Caco-2 (cell line): Measurements from ENCODE around the gene ACHE. TPM values are rescaled to one million over a fixed set of nuclear protein-coding genes. Genes with fewer than 3 reads are reported as not detected.

Experiments
- BruUV-seq: library from RNA; stranded (reverse); fragments of 400-500 nt; replicated peaks from 2 replicates; lab custom pipeline; 2021; lab: Mats Ljungman, UMichigan
- CTCF ChIA-PET: fragments of 300-600 bp; sonication (Branson Sonifier 250); formaldehyde crosslinking; loops from one replicate; lab custom pipeline; 2022; ENCODE audit warnings: antibody characterized with exemption; lab: Charles Lee
- POLR2A ChIA-PET: fragments of 300-600 bp; sonication (Branson Sonifier 250); formaldehyde crosslinking; loops from one replicate; lab custom pipeline; 2022; ENCODE audit warnings: antibody characterized with exemption; lab: Charles Lee
- DNase-seq, 2 experiments: peaks; one replicate each; pipeline versions ENCODE4 v3.0.0 to v3.0.0-alpha.2; 2020 to 2022
- H3K27me3 ChIP-seq: replicated peaks from 2 replicates; pipeline ENCODE4 v1.6.0; 2011; ENCODE audit warnings: low read length; ENCODE audit not compliant: control insufficient read depth, insufficient read depth
- H3K36me3 ChIP-seq: 2 replicates; pipeline ENCODE4 v1.5.1; 2011; ENCODE audit warnings: low read length; ENCODE audit not compliant: control insufficient read depth, insufficient read depth
- H3K4me1 ChIP-seq: fragments of 250-450 bp; sonication (Bioruptor Pico); 2 replicates; pipeline ENCODE4 v1.5.1; 2020; ENCODE audit warnings: mild to moderate bottlenecking
- H3K4me3 ChIP-seq: 2 replicates; pipeline ENCODE4 v1.5.1; 2011; ENCODE audit warnings: low read depth, mild to moderate bottlenecking, control low read depth, low read length
- H3K9me3 ChIP-seq: fragments of 250-450 bp; sonication (Bioruptor Pico); 2 replicates; pipeline ENCODE4 v1.5.1; 2020; ENCODE audit warnings: mild to moderate bottlenecking, moderate library complexity
- H3K27ac Mint-ChIP-seq: one replicate; pipeline ENCODE4 v1.8.0; 2022; ENCODE audit warnings: mixed read lengths; ENCODE audit not compliant: unreplicated experiment
- H3K27me3 Mint-ChIP-seq: one replicate; pipeline ENCODE4 v1.8.0; 2022; ENCODE audit warnings: mixed read lengths; ENCODE audit not compliant: insufficient read depth, unreplicated experiment
- H3K36me3 Mint-ChIP-seq: one replicate; pipeline ENCODE4 v1.8.0; 2022; ENCODE audit warnings: mild to moderate bottlenecking, mixed read lengths; ENCODE audit not compliant: insufficient read depth, unreplicated experiment
- H3K4me1 Mint-ChIP-seq: one replicate; pipeline ENCODE4 v1.8.0; 2022; ENCODE audit warnings: low read depth, mixed read lengths; ENCODE audit not compliant: unreplicated experiment
- H3K4me3 Mint-ChIP-seq: one replicate; pipeline ENCODE4 v1.8.0; 2022; ENCODE audit warnings: mild to moderate bottlenecking, moderate library complexity, mixed read lengths; ENCODE audit not compliant: unreplicated experiment
- H3K9me3 Mint-ChIP-seq: one replicate; pipeline ENCODE4 v1.8.0; 2022; ENCODE audit warnings: mixed read lengths; ENCODE audit not compliant: unreplicated experiment
- intact Hi-C: fragments of 100-400 bp; cut with micrococcal nuclease; formaldehyde crosslinking; loops from one replicate; pipeline ENCODE4 v1.10.0; 2022; ENCODE audit not compliant: unreplicated experiment
- total RNA-seq: library from RNA; stranded (reverse); gene quantifications from 2 replicates; pipeline ENCODE4 v1.2.3, GENCODE V29; 2022
- TF ChIP-seq, protein P1 (sequence below), 2 experiments: fragments of 200-600 bp in 1 of 2; IDR thresholded peaks; 1 replicate in 1 of 2; 2 replicates in 1 of 2; pipeline versions ENCODE4 v1.5.1 to v1.8.0; 2011 to 2022; ENCODE audit warnings: antibody characterized with exemption in 1 of 2, control low read depth in 1 of 2, inconsistent platforms in 1 of 2, low read depth in 1 of 2, low read length in 1 of 2, mild to moderate bottlenecking in 1 of 2, moderate library complexity in 1 of 2; ENCODE audit not compliant: insufficient read depth in 1 of 2, severe bottlenecking in 1 of 2, unreplicated experiment in 1 of 2

The ACHE gene
- total RNA-seq, 1 experiment from 2014 or later, result 19.0 TPM

GRCh38 chr7:100861616-100861985 is 34.1 kb downstream of the ACHE start:
- no peak overlapping the region for H3K27ac Mint-ChIP-seq
- H3K27me3 Mint-ChIP-seq, result no peaks in the 10 kb centered on the region
- Histone ChIP-seq H3K4me3 (no peak overlapping the region), H3K4me1 (peaks cover 11% of the 10 kb centered on the region), H3K27me3 (no peaks in the 10 kb centered on the region), H3K9me3 (no peaks in the 10 kb centered on the region), H3K36me3 (peaks cover 5% of the 10 kb centered on the region)
- H3K4me1 Mint-ChIP-seq, result peaks cover 15% of the 10 kb centered on the region
- CTCF ChIA-PET, result interaction anchor here (0.6 kb wide), 2 partner anchors 14 to 72 kb away, joined by 3 read pairs; no protein-coding TSS in a partner anchor
- intact Hi-C loops, result no loop called here
- DNase-seq, result no peak
- no peaks in the 10 kb centered on the region for H3K9me3 Mint-ChIP-seq
- H3K36me3 Mint-ChIP-seq, result peaks cover 61% of the 10 kb centered on the region
- POLR2A ChIA-PET, result interaction anchor here (0.9 kb wide), 1 partner anchor 17 kb away, joined by 7 read pairs; no protein-coding TSS in a partner anchor
- TF ChIP-seq, protein P1, sequence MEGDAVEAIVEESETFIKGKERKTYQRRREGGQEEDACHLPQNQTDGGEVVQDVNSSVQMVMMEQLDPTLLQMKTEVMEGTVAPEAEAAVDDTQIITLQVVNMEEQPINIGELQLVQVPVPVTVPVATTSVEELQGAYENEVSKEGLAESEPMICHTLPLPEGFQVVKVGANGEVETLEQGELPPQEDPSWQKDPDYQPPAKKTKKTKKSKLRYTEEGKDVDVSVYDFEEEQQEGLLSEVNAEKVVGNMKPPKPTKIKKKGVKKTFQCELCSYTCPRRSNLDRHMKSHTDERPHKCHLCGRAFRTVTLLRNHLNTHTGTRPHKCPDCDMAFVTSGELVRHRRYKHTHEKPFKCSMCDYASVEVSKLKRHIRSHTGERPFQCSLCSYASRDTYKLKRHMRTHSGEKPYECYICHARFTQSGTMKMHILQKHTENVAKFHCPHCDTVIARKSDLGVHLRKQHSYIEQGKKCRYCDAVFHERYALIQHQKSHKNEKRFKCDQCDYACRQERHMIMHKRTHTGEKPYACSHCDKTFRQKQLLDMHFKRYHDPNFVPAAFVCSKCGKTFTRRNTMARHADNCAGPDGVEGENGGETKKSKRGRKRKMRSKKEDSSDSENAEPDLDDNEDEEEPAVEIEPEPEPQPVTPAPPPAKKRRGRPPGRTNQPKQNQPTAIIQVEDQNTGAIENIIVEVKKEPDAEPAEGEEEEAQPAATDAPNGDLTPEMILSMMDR (IDR thresholded peaks at IDR 0.05; ENCODE audit: insufficient read depth in 1 of 2, low read depth in 1 of 2, low read length in 1 of 2, severe bottlenecking in 1 of 2, unreplicated experiment in 1 of 2), result no peak
- no TSS peak for BruUV-seq
- no peak overlapping the region for H3K4me3 Mint-ChIP-seq

GRCh38 chr7:100860702-100861615 is 34.7 kb downstream of the ACHE start:
- Mint-ChIP-seq H3K4me1 (peaks cover 17% of the 10 kb centered on the region), H3K36me3 (peaks cover 67% of the 10 kb centered on the region), H3K27ac (no peak overlapping the region), H3K4me3 (no peak overlapping the region), H3K27me3 (no peaks in the 10 kb centered on the region), H3K9me3 (no peaks in the 10 kb centered on the region)
- no TSS peak for BruUV-seq
- Histone ChIP-seq H3K4me1 (peaks cover 11% of the 10 kb centered on the region), H3K4me3 (no peak overlapping the region), H3K9me3 (no peaks in the 10 kb centered on the region), H3K27me3 (no peaks in the 10 kb centered on the region), H3K36me3 (peaks cover 5% of the 10 kb centered on the region)
- ChIA-PET POLR2A (no interaction called here), CTCF (no interaction called here)
- TF ChIP-seq, protein P1 (IDR thresholded peaks at IDR 0.05; ENCODE audit: insufficient read depth in 1 of 2, low read depth in 1 of 2, low read length in 1 of 2, severe bottlenecking in 1 of 2, unreplicated experiment in 1 of 2), result no peak
- intact Hi-C loops, result no loop called here
- no peak for DNase-seq

GRCh38 chr7:100859856-100860255 is 35.8 kb downstream of the ACHE start:
- no peaks in the 10 kb centered on the region for H3K27me3 ChIP-seq
- H3K27me3 Mint-ChIP-seq, result no peaks in the 10 kb centered on the region
- no peak overlapping the region for H3K4me3 ChIP-seq
- CTCF ChIA-PET, result no interaction called here
- no peak overlapping the region for H3K27ac Mint-ChIP-seq
- DNase-seq, result no peak
- intact Hi-C loops, result no loop called here
- peaks cover 5% of the 10 kb centered on the region for H3K36me3 ChIP-seq
- TF ChIP-seq, protein P1 (IDR thresholded peaks at IDR 0.05; ENCODE audit: insufficient read depth in 1 of 2, low read depth in 1 of 2, low read length in 1 of 2, severe bottlenecking in 1 of 2, unreplicated experiment in 1 of 2), result no peak
- peaks cover 11% of the 10 kb centered on the region for H3K4me1 ChIP-seq
- H3K9me3 Mint-ChIP-seq, result no peaks in the 10 kb centered on the region
- no TSS peak for BruUV-seq
- POLR2A ChIA-PET, result no interaction called here
- peaks cover 75% of the 10 kb centered on the region for H3K36me3 Mint-ChIP-seq
- no peaks in the 10 kb centered on the region for H3K9me3 ChIP-seq
- no peak overlapping the region for H3K4me3 Mint-ChIP-seq
- H3K4me1 Mint-ChIP-seq, result peaks cover 22% of the 10 kb centered on the region
